ENCODE results near the gene PARP4. TPM values are rescaled to one million over a fixed set of nuclear protein-coding genes. Genes with fewer than 3 reads are reported as not detected.

Gene PARP4
- total and polyA plus RNA-seq, 2 experiments from 2014 or later, result 20.4 to 37.8 TPM

DNA sequence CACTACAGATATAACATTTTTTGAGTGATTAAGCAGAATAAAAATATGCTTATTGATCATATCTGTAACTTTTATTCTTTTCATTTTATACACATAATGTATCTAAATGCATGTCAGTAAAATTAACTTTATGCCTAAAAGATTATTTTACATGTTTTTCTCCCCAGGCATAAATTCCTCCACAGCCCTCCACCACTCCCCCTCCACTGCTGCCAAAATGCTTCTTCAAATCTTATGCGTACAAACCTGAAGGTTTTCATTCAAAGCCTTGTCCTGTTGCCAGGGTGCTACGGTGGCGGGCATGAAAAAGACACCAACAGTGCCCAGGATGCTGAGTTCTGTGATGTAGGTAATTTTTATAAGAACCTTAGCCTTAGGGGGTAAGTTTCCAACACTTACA lies 52.9 kb downstream of the PARP4 start:
- H3K4me1 ChIP-seq (ENCODE audit: low read depth), result no peaks in the 10 kb centered on the region
- H3K9me3 ChIP-seq (ENCODE audit: low read depth), result no peaks in the 10 kb centered on the region
- H3K4me3 ChIP-seq, result no peak overlapping the region
- H3K27ac ChIP-seq, result no peak overlapping the region
- H3K36me3 ChIP-seq, result peaks cover 29% of the 10 kb centered on the region
- no peak for DNase-seq (ENCODE audit: low read depth in 1 of 2, low spot score in 1 of 2)
- H3K27me3 ChIP-seq, result no peaks in the 10 kb centered on the region
- TF ChIP-seq, protein P1, sequence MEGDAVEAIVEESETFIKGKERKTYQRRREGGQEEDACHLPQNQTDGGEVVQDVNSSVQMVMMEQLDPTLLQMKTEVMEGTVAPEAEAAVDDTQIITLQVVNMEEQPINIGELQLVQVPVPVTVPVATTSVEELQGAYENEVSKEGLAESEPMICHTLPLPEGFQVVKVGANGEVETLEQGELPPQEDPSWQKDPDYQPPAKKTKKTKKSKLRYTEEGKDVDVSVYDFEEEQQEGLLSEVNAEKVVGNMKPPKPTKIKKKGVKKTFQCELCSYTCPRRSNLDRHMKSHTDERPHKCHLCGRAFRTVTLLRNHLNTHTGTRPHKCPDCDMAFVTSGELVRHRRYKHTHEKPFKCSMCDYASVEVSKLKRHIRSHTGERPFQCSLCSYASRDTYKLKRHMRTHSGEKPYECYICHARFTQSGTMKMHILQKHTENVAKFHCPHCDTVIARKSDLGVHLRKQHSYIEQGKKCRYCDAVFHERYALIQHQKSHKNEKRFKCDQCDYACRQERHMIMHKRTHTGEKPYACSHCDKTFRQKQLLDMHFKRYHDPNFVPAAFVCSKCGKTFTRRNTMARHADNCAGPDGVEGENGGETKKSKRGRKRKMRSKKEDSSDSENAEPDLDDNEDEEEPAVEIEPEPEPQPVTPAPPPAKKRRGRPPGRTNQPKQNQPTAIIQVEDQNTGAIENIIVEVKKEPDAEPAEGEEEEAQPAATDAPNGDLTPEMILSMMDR (IDR thresholded peaks at IDR 0.05; ENCODE audit: low read depth, low read length), result no peak

DNA sequence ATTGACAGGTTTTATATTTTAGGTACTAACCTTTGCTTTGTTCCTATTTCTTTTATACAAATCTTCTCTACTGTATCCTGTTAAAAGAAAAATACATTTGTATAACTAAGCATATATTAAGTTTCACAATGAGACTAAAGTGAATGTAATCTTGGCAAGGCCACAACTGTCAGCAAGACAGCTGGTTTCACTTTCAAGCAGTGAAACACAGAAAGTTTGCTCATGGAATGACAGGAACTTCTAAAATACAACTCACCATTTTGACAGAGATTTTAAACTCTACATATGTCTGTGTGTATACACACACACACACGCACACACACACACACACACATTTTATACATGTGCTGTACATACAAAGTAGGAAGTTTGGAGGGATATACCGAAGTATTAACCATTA lies 53.3 kb downstream of the PARP4 start:
- Histone ChIP-seq H3K27ac (no peak overlapping the region), H3K36me3 (peaks cover 32% of the 10 kb centered on the region)
- peak in 1 of 2 donors; percentile 87 for DNase-seq (ENCODE audit: low read depth in 1 of 2, low spot score in 1 of 2)

DNA sequence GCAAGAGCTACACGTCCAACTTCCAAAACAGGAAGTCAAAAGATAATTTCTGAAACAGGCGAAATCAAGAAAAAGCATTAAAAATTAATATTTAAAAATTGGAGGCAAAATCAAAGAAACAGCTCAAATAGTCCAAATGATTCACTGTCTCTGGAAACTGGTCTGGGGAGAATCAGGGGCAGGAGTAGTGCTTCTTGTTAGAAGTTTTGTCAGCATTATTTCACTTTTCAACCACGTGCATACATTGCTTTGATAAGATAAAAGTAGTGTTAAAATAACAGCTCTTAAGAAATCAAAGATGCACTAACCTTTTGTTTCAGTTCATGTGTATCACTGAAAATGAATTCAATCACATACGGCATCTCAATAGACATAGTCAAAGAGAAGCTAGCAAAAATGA lies 53.8 kb downstream of the PARP4 start:
- TF ChIP-seq, protein P1 (IDR thresholded peaks at IDR 0.05; ENCODE audit: low read depth, low read length), result no peak
- H3K36me3 ChIP-seq, result peaks cover 33% of the 10 kb centered on the region

More for the DNA sequence above, 53.3 kb downstream of the PARP4 start:
- H3K9me3 ChIP-seq (ENCODE audit: low read depth), result no peaks in the 10 kb centered on the region
- no peak overlapping the region for H3K4me3 ChIP-seq
- TF ChIP-seq, protein P1 (IDR thresholded peaks at IDR 0.05; ENCODE audit: low read depth, low read length), result no peak
- H3K27me3 ChIP-seq, result no peaks in the 10 kb centered on the region
- no peaks in the 10 kb centered on the region for H3K4me1 ChIP-seq (ENCODE audit: low read depth)

DNA sequence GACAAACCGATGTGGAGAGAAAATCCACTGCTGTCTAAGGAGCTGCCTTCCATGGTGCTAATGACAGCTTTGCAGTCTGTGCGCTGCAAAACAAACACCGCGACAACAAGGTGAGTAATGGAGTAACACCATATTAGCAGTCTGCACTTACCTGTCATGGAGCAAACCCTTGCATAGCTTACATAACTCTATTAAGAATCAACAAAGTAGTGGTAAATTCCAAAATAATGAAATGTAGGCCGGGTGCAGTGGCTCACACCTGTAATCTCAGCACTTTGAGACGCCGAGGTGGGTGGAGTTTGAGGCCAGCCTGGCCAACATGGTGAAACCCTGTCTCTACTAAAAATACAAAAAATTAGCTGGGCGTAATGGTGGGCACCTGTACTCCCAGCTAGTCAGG lies 56.2 kb downstream of the PARP4 start:
- Histone ChIP-seq H3K36me3 (peaks cover 36% of the 10 kb centered on the region), H3K4me1 (ENCODE audit: low read depth) (no peaks in the 10 kb centered on the region), H3K27ac (no peak overlapping the region), H3K4me3 (no peak overlapping the region), H3K9me3 (ENCODE audit: low read depth) (no peaks in the 10 kb centered on the region), H3K27me3 (no peaks in the 10 kb centered on the region)
- DNase-seq (ENCODE audit: low read depth in 1 of 2, low spot score in 1 of 2), result no peak
- TF ChIP-seq, protein P1 (IDR thresholded peaks at IDR 0.05; ENCODE audit: low read depth, low read length), result no peak

More for the DNA sequence above, 53.8 kb downstream of the PARP4 start:
- no peak overlapping the region for H3K4me3 ChIP-seq
- no peaks in the 10 kb centered on the region for H3K27me3 ChIP-seq
- peak in 1 of 2 donors; percentile 52 for DNase-seq (ENCODE audit: low read depth in 1 of 2, low spot score in 1 of 2)
- H3K9me3 ChIP-seq (ENCODE audit: low read depth), result no peaks in the 10 kb centered on the region
- no peak overlapping the region for H3K27ac ChIP-seq
- no peaks in the 10 kb centered on the region for H3K4me1 ChIP-seq (ENCODE audit: low read depth)

DNA sequence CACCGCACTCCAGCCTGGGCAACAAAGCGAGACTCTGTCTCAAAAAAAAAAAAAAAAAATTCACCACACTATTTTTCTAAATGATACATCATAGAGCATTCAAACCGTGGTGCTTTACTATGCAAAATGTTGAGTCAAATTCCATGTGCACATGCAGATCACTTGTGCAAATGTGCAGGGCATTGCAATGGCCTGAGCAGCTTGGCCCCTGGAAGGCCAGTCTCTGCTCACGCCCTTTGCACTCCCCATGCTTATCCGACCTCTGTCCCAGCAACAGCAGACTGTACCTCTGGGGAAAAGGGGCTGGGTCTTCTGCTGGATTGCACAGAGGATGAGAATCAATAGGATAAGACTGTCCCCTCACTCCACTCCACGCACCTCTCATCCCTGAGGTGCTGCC lies 58.5 kb downstream of the PARP4 start:
- Histone ChIP-seq H3K27ac (no peak overlapping the region), H3K4me3 (no peak overlapping the region), H3K36me3 (peaks cover 29% of the 10 kb centered on the region), H3K4me1 (ENCODE audit: low read depth) (no peaks in the 10 kb centered on the region), H3K27me3 (no peaks in the 10 kb centered on the region), H3K9me3 (ENCODE audit: low read depth) (no peaks in the 10 kb centered on the region)
- no peak for DNase-seq (ENCODE audit: low read depth in 1 of 2, low spot score in 1 of 2)
- TF ChIP-seq, protein P1 (IDR thresholded peaks at IDR 0.05; ENCODE audit: low read depth, low read length), result no peak

DNA sequence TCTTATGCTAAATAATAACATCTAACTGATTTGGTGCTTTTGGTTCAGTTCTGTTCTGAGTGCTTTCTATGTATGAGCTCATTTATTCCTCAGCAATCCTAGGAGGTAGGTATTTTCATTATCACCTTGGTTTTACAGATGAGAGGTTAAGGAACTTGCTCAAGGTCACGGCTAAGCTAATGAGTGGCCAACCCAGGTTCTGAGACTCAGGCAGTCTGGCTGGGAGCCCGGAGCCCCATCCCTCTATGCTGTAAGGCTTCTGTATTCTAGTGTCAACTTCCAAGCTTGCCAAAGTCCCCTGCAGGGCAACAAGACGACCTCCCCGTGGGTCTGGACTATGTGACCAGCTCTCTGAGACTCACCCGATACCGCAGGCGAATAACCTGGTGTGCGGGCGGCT lies 60.5 kb downstream of the PARP4 start:
- TF ChIP-seq, protein P1 (IDR thresholded peaks at IDR 0.05; ENCODE audit: low read depth, low read length), result no peak
- H3K27ac ChIP-seq, result no peak overlapping the region
- no peaks in the 10 kb centered on the region for H3K9me3 ChIP-seq (ENCODE audit: low read depth)
- H3K4me3 ChIP-seq, result no peak overlapping the region
- H3K27me3 ChIP-seq, result no peaks in the 10 kb centered on the region
- no peaks in the 10 kb centered on the region for H3K4me1 ChIP-seq (ENCODE audit: low read depth)
- DNase-seq (ENCODE audit: low read depth in 1 of 2, low spot score in 1 of 2), result no peak
- peaks cover 26% of the 10 kb centered on the region for H3K36me3 ChIP-seq

All from cardiac muscle cell (in vitro differentiated cells and primary cell).